Measurements from ENCODE around the gene ITGB5.

ITGB5 gene

GRCh38 chr3:124814620-124815421, 72.3 kb downstream of the ITGB5 start:
- no peak for DNase-seq
- peaks cover 21% of the 10 kb centered on the region for H3K36me3 ChIP-seq (ENCODE audit: control insufficient read depth, insufficient read depth, low read length)
- H3K27me3 ChIP-seq (ENCODE audit: insufficient read depth, low read length, poor library complexity), result no peaks in the 10 kb centered on the region
- H3K79me2 ChIP-seq (ENCODE audit: control insufficient read depth, insufficient read depth, low read length), result peaks cover 2% of the 10 kb centered on the region
- no peak overlapping the region for H2AK5ac ChIP-seq (ENCODE audit: low read length)
- no peak overlapping the region for H4K5ac ChIP-seq (ENCODE audit: low read length)
- no peak overlapping the region for H2BK5ac ChIP-seq (ENCODE audit: low read length)
- no peak overlapping the region for H3K18ac ChIP-seq (ENCODE audit: low read length)
- H3K9ac ChIP-seq (ENCODE audit: low read length), result no peak overlapping the region
- H3K23ac ChIP-seq (ENCODE audit: low read length), result no peak overlapping the region
- H3K4me1 ChIP-seq (ENCODE audit: control insufficient read depth, low read depth, low read length), result no peaks in the 10 kb centered on the region
- no peak overlapping the region for H3K27ac ChIP-seq (ENCODE audit: low read depth, low read length)
- no peak overlapping the region for H2BK120ac ChIP-seq (ENCODE audit: low read depth, low read length)
- no CpG with 5 or more reads among the region's 11 CpGs for WGBS (ENCODE audit: extremely low coverage, insufficient coverage, low lambda C conversion rate)
- H3K56ac ChIP-seq (ENCODE audit: low read length), result no peak overlapping the region
- peaks cover 21% of the 10 kb centered on the region for H3K79me1 ChIP-seq (ENCODE audit: low read length)
- no peak overlapping the region for H3K4me2 ChIP-seq (ENCODE audit: low read length)
- no peak overlapping the region for H3K4ac ChIP-seq (ENCODE audit: low read depth, low read length)
- H3K4me3 ChIP-seq (ENCODE audit: low read length), result no peak overlapping the region
- no peak overlapping the region for H2BK15ac ChIP-seq (replicated peaks; ENCODE audit: low read depth)
- no peak overlapping the region for H4K8ac ChIP-seq (ENCODE audit: low read depth, low read length)

GRCh38 chr3:124813541-124813940, 73.6 kb downstream of the ITGB5 start:
- H3K9ac ChIP-seq (ENCODE audit: low read length), result no peak overlapping the region
- H2BK120ac ChIP-seq (ENCODE audit: low read depth, low read length), result no peak overlapping the region
- H2BK5ac ChIP-seq (ENCODE audit: low read length), result no peak overlapping the region
- H2AK5ac ChIP-seq (ENCODE audit: low read length), result no peak overlapping the region
- H4K5ac ChIP-seq (ENCODE audit: low read length), result no peak overlapping the region
- no peak overlapping the region for H3K23ac ChIP-seq (ENCODE audit: low read length)
- H2BK15ac ChIP-seq (replicated peaks; ENCODE audit: low read depth), result no peak overlapping the region
- no peak overlapping the region for H4K8ac ChIP-seq (ENCODE audit: low read depth, low read length)
- peaks cover 2% of the 10 kb centered on the region for H3K79me2 ChIP-seq (ENCODE audit: control insufficient read depth, insufficient read depth, low read length)
- no peak overlapping the region for H3K4me2 ChIP-seq (ENCODE audit: low read length)
- peaks cover 21% of the 10 kb centered on the region for H3K79me1 ChIP-seq (ENCODE audit: low read length)
- H3K27me3 ChIP-seq (ENCODE audit: insufficient read depth, low read length, poor library complexity), result no peaks in the 10 kb centered on the region
- H3K56ac ChIP-seq (ENCODE audit: low read length), result peak overlapping the region; percentile 31
- no peaks in the 10 kb centered on the region for H3K4me1 ChIP-seq (ENCODE audit: control insufficient read depth, low read depth, low read length)
- H3K4me3 ChIP-seq (ENCODE audit: low read length), result no peak overlapping the region
- no peak overlapping the region for H3K27ac ChIP-seq (ENCODE audit: low read depth, low read length)
- H3K4ac ChIP-seq (ENCODE audit: low read depth, low read length), result no peak overlapping the region
- H3K18ac ChIP-seq (ENCODE audit: low read length), result no peak overlapping the region
- peaks cover 23% of the 10 kb centered on the region for H3K36me3 ChIP-seq (ENCODE audit: control insufficient read depth, insufficient read depth, low read length)
- DNase-seq, result no peak

- peak overlapping the region; percentile 11 for H3K56ac ChIP-seq (ENCODE audit: low read length)
- no peak overlapping the region for H2AK5ac ChIP-seq (ENCODE audit: low read length)
- no peak overlapping the region for H3K18ac ChIP-seq (ENCODE audit: low read length)
- no CpG with 5 or more reads among the region's 15 CpGs for WGBS (ENCODE audit: extremely low coverage, insufficient coverage, low lambda C conversion rate)
- H2BK120ac ChIP-seq (ENCODE audit: low read depth, low read length), result no peak overlapping the region
- no peaks in the 10 kb centered on the region for H3K27me3 ChIP-seq (ENCODE audit: insufficient read depth, low read length, poor library complexity)
- no peak overlapping the region for H2BK15ac ChIP-seq (replicated peaks; ENCODE audit: low read depth)
- peaks cover 27% of the 10 kb centered on the region for H3K36me3 ChIP-seq (ENCODE audit: control insufficient read depth, insufficient read depth, low read length)
- no peak overlapping the region for H3K9ac ChIP-seq (ENCODE audit: low read length)
- no peak overlapping the region for H3K4ac ChIP-seq (ENCODE audit: low read depth, low read length)
- no peaks in the 10 kb centered on the region for H3K4me1 ChIP-seq (ENCODE audit: control insufficient read depth, low read depth, low read length)
- no peak overlapping the region for H4K8ac ChIP-seq (ENCODE audit: low read depth, low read length)
- DNase-seq, result peak; percentile 42
- H3K23ac ChIP-seq (ENCODE audit: low read length), result no peak overlapping the region
- no peak overlapping the region for H4K5ac ChIP-seq (ENCODE audit: low read length)
- H3K4me3 ChIP-seq (ENCODE audit: low read length), result no peak overlapping the region
- peaks cover 25% of the 10 kb centered on the region for H3K79me1 ChIP-seq (ENCODE audit: low read length)
- peaks cover 2% of the 10 kb centered on the region for H3K79me2 ChIP-seq (ENCODE audit: control insufficient read depth, insufficient read depth, low read length)
- H2BK5ac ChIP-seq (ENCODE audit: low read length), result no peak overlapping the region
- H3K27ac ChIP-seq (ENCODE audit: low read depth, low read length), result no peak overlapping the region
- H3K4me2 ChIP-seq (ENCODE audit: low read length), result no peak overlapping the region
These were observed 74.6 kb downstream of the ITGB5 start for GRCh38 chr3:124812291-124813265.

- WGBS (ENCODE audit: extremely low coverage, insufficient coverage, low lambda C conversion rate), result no CpG with 5 or more reads among the region's 5 CpGs
- Histone ChIP-seq H3K27ac (ENCODE audit: low read depth, low read length) (no peak overlapping the region), H3K79me1 (ENCODE audit: low read length) (peaks cover 24% of the 10 kb centered on the region), H3K9ac (ENCODE audit: low read length) (no peak overlapping the region), H2BK5ac (ENCODE audit: low read length) (no peak overlapping the region), H3K36me3 (ENCODE audit: control insufficient read depth, insufficient read depth, low read length) (peaks cover 22% of the 10 kb centered on the region), H3K4me3 (ENCODE audit: low read length) (no peak overlapping the region), H3K27me3 (ENCODE audit: insufficient read depth, low read length, poor library complexity) (no peaks in the 10 kb centered on the region), H3K4me1 (ENCODE audit: control insufficient read depth, low read depth, low read length) (no peaks in the 10 kb centered on the region), H4K8ac (ENCODE audit: low read depth, low read length) (no peak overlapping the region), H2BK120ac (ENCODE audit: low read depth, low read length) (no peak overlapping the region), H2AK5ac (ENCODE audit: low read length) (no peak overlapping the region), H3K79me2 (ENCODE audit: control insufficient read depth, insufficient read depth, low read length) (peaks cover under 1% of the 10 kb centered on the region), H3K18ac (ENCODE audit: low read length) (no peak overlapping the region), H3K4ac (ENCODE audit: low read depth, low read length) (no peak overlapping the region), H3K56ac (ENCODE audit: low read length) (no peak overlapping the region), H4K5ac (ENCODE audit: low read length) (no peak overlapping the region), H3K23ac (ENCODE audit: low read length) (no peak overlapping the region), H3K4me2 (ENCODE audit: low read length) (no peak overlapping the region), H2BK15ac (replicated peaks; ENCODE audit: low read depth) (no peak overlapping the region)
- no peak for DNase-seq
These were observed 75.7 kb downstream of the ITGB5 start for GRCh38 chr3:124811436-124811835.

- H3K27me3 ChIP-seq (ENCODE audit: insufficient read depth, low read length, poor library complexity), result no peaks in the 10 kb centered on the region
- H3K4me3 ChIP-seq (ENCODE audit: low read length), result no peak overlapping the region
- H2BK5ac ChIP-seq (ENCODE audit: low read length), result no peak overlapping the region
- H3K27ac ChIP-seq (ENCODE audit: low read depth, low read length), result no peak overlapping the region
- H3K23ac ChIP-seq (ENCODE audit: low read length), result no peak overlapping the region
- H3K4ac ChIP-seq (ENCODE audit: low read depth, low read length), result no peak overlapping the region
- H3K79me2 ChIP-seq (ENCODE audit: control insufficient read depth, insufficient read depth, low read length), result no peaks in the 10 kb centered on the region
- no peak overlapping the region for H4K5ac ChIP-seq (ENCODE audit: low read length)
- H2AK5ac ChIP-seq (ENCODE audit: low read length), result no peak overlapping the region
- no peak overlapping the region for H3K9ac ChIP-seq (ENCODE audit: low read length)
- no peak overlapping the region for H2BK120ac ChIP-seq (ENCODE audit: low read depth, low read length)
- peaks cover 21% of the 10 kb centered on the region for H3K79me1 ChIP-seq (ENCODE audit: low read length)
- no peak for DNase-seq
- no peak overlapping the region for H3K18ac ChIP-seq (ENCODE audit: low read length)
- no peak overlapping the region for H4K8ac ChIP-seq (ENCODE audit: low read depth, low read length)
- no CpG with 5 or more reads among the region's 4 CpGs for WGBS (ENCODE audit: extremely low coverage, insufficient coverage, low lambda C conversion rate)
- peaks cover 20% of the 10 kb centered on the region for H3K36me3 ChIP-seq (ENCODE audit: control insufficient read depth, insufficient read depth, low read length)
- H2BK15ac ChIP-seq (replicated peaks; ENCODE audit: low read depth), result no peak overlapping the region
- no peak overlapping the region for H3K56ac ChIP-seq (ENCODE audit: low read length)
- H3K4me2 ChIP-seq (ENCODE audit: low read length), result no peak overlapping the region
- no peaks in the 10 kb centered on the region for H3K4me1 ChIP-seq (ENCODE audit: control insufficient read depth, low read depth, low read length)
These were observed 76.2 kb downstream of the ITGB5 start for GRCh38 chr3:124810970-124811369.

All from mesendoderm (in vitro differentiated cells).